ENCODE data around the gene GRID1.

DNA sequence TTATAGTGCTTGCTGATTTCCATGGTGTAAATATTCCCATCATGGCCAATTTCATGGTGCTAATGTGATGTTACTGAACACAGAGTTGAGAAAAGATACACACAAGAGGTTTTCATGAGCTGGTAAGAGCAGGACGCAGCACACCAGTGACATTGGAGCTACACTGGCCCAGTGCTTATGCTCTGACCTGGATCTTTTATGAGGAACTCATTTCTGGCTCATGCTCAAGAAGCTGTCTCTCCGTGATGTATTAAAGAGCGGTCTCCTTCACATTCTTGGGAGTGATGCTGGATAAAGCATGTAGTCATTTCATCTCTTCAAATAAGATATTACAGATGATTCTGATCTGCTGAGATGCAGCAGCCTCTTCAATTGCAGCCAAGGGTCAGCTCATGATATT lies 785.2 kb downstream of the GRID1 start:
- TF ChIP-seq CTCF (tag by site-specific recombination; IDR thresholded peaks at IDR 0.05): no peak
- TF ChIP-seq PBX3 (CRISPR knock-in tag; IDR thresholded peaks at IDR 0.05): no peak
- no peak for TF ChIP-seq ZNF473 (tag by site-specific recombination; IDR thresholded peaks at IDR 0.05)
- no peak for TF ChIP-seq KLF1 (tag by site-specific recombination; IDR thresholded peaks at IDR 0.05)
- TF ChIP-seq, protein P1, sequence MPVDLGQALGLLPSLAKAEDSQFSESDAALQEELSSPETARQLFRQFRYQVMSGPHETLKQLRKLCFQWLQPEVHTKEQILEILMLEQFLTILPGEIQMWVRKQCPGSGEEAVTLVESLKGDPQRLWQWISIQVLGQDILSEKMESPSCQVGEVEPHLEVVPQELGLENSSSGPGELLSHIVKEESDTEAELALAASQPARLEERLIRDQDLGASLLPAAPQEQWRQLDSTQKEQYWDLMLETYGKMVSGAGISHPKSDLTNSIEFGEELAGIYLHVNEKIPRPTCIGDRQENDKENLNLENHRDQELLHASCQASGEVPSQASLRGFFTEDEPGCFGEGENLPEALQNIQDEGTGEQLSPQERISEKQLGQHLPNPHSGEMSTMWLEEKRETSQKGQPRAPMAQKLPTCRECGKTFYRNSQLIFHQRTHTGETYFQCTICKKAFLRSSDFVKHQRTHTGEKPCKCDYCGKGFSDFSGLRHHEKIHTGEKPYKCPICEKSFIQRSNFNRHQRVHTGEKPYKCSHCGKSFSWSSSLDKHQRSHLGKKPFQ (tag by site-specific recombination; IDR thresholded peaks at IDR 0.05): no peak
- TF ChIP-seq ZNF629 (tag by site-specific recombination; IDR thresholded peaks at IDR 0.05): no peak
- no peak for TF ChIP-seq PRDM10 (tag by site-specific recombination; IDR thresholded peaks at IDR 0.05)
- no peak for TF ChIP-seq ZBTB7A (tag by site-specific recombination; IDR thresholded peaks at IDR 0.05; ENCODE audit: low read depth)
- TF ChIP-seq, protein P2, sequence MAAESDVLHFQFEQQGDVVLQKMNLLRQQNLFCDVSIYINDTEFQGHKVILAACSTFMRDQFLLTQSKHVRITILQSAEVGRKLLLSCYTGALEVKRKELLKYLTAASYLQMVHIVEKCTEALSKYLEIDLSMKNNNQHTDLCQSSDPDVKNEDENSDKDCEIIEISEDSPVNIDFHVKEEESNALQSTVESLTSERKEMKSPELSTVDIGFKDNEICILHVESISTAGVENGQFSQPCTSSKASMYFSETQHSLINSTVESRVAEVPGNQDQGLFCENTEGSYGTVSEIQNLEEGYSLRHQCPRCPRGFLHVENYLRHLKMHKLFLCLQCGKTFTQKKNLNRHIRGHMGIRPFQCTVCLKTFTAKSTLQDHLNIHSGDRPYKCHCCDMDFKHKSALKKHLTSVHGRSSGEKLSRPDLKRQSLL (tag by site-specific recombination; IDR thresholded peaks at IDR 0.05): no peak
- no peak for TF ChIP-seq ZFP37 (tag by site-specific recombination; IDR thresholded peaks at IDR 0.05)
- TF ChIP-seq ZNF510 (tag by site-specific recombination; IDR thresholded peaks at IDR 0.05; ENCODE audit: insufficient replicate concordance): no peak
- TF ChIP-seq, protein P3, sequence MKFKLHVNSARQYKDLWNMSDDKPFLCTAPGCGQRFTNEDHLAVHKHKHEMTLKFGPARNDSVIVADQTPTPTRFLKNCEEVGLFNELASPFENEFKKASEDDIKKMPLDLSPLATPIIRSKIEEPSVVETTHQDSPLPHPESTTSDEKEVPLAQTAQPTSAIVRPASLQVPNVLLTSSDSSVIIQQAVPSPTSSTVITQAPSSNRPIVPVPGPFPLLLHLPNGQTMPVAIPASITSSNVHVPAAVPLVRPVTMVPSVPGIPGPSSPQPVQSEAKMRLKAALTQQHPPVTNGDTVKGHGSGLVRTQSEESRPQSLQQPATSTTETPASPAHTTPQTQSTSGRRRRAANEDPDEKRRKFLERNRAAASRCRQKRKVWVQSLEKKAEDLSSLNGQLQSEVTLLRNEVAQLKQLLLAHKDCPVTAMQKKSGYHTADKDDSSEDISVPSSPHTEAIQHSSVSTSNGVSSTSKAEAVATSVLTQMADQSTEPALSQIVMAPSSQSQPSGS (tag by site-specific recombination; IDR thresholded peaks at IDR 0.05; ENCODE audit: low read depth): no peak
- TF ChIP-seq ZNF558 (tag by site-specific recombination; IDR thresholded peaks at IDR 0.05): no peak
